Endothelial cell of umbilical vein (primary cell): ENCODE data around the gene RNU2-63P. TPM values are rescaled to one million over a fixed set of nuclear protein-coding genes. Genes with fewer than 3 reads are reported as not detected.
A peak's percentile ranks its signal among the peaks of the same experiment; 100 is the strongest.

Experiments used
- BruUV-seq: library from RNA; stranded (reverse); fragments of 400-500 nt; replicated peaks from 2 replicates; lab custom pipeline; 2021; lab: Mats Ljungman, UMichigan
- CTCF ChIA-PET: fragments of 300-600, 350-600 bp; sonication (Branson Sonifier 250); formaldehyde crosslinking; loops from one replicate; lab custom pipeline; 2021; ENCODE audit warnings: antibody characterized with exemption, inconsistent platforms; lab: Charles Lee
- POLR2A ChIA-PET: fragments of 300-600, 350-600 bp; sonication (Branson Sonifier 250); formaldehyde crosslinking; loops from one replicate; lab custom pipeline; 2021; ENCODE audit warnings: antibody characterized with exemption, inconsistent platforms; lab: Charles Lee
- DNase-seq: peaks from one replicate; pipeline ENCODE4 v3.0.0-alpha.2; 2011; ENCODE audit warnings: low read depth, low spot score
- FAIRE-seq: peaks from 2 replicates; lab custom pipeline; 2011; peaks lifted over from hg19 to GRCh38; lab: Jason Lieb, UNC
- H2AFZ ChIP-seq: 2 replicates; pipeline ENCODE4 v1.6.0; 2012; ENCODE audit warnings: low read depth, low read length, control low read depth, inconsistent platforms
- H3K27ac ChIP-seq: 2 replicates; pipeline ENCODE4 v1.5.1; 2011; ENCODE audit warnings: low read depth, mild to moderate bottlenecking, control low read depth, low read length, moderate library complexity; ENCODE audit not compliant: insufficient read depth
- H3K27me3 ChIP-seq, 2 experiments: 2 replicates each; pipeline versions ENCODE4 v1.6.0 to v1.6.1; 2011; ENCODE audit warnings: low read length in 2 of 2, mixed read lengths in 1 of 2; ENCODE audit not compliant: control insufficient read depth in 2 of 2, insufficient read depth in 2 of 2
- H3K36me3 ChIP-seq, 2 experiments: 2 replicates in 1 of 2; 3 replicates in 1 of 2; pipeline ENCODE4 v1.5.1; 2011; ENCODE audit warnings: low read length in 2 of 2, mild to moderate bottlenecking in 1 of 2, moderate library complexity in 1 of 2; ENCODE audit not compliant: control insufficient read depth in 2 of 2, insufficient read depth in 2 of 2; ENCODE audit errors: extremely low read depth in 1 of 2
- H3K4me1 ChIP-seq: 3 replicates; pipeline ENCODE4 v1.5.1; 2011; ENCODE audit warnings: mild to moderate bottlenecking, low read length; ENCODE audit not compliant: control insufficient read depth, insufficient read depth; ENCODE audit errors: extremely low read depth
- H3K4me2 ChIP-seq: 2 replicates; pipeline ENCODE4 v1.6.1; 2011; ENCODE audit warnings: low read length, control low read depth, mixed read lengths; ENCODE audit not compliant: insufficient read depth
- H3K4me3 ChIP-seq, 3 experiments: fragments of 200-600 bp in 1 of 3; sonication (generic), shearing (Covaris generic) in 1 of 3; replicated peaks in 1 of 3; 2 replicates each; pipeline ENCODE4 v1.5.1; 2011 to 2016; ENCODE audit warnings: control low read depth in 3 of 3, low read length in 3 of 3, mild to moderate bottlenecking in 2 of 3, inconsistent platforms in 1 of 3, low read depth in 1 of 3, moderate library complexity in 1 of 3; ENCODE audit not compliant: insufficient read depth in 1 of 3
- H3K79me2 ChIP-seq: 2 replicates; pipeline ENCODE4 v1.6.0; 2012; ENCODE audit warnings: low read length, inconsistent platforms; ENCODE audit not compliant: control insufficient read depth, insufficient read depth
- H3K9ac ChIP-seq: replicated peaks from 2 replicates; pipeline ENCODE3; 2011; ENCODE audit warnings: low read length, control low read depth; ENCODE audit not compliant: insufficient read depth; ENCODE audit errors: extremely low read depth
- H3K9me1 ChIP-seq: replicated peaks from 3 replicates; pipeline ENCODE4 v1.6.0; 2011; ENCODE audit warnings: mild to moderate bottlenecking, low read length; ENCODE audit not compliant: control insufficient read depth, insufficient read depth; ENCODE audit errors: extremely low read depth
- H3K9me3 ChIP-seq: replicated peaks from 2 replicates; pipeline ENCODE4 v1.5.1; 2012; ENCODE audit warnings: low read length, inconsistent platforms; ENCODE audit not compliant: control insufficient read depth, insufficient read depth
- H4K20me1 ChIP-seq: replicated peaks from 2 replicates; pipeline ENCODE3; 2011; ENCODE audit warnings: mild to moderate bottlenecking, low read length; ENCODE audit not compliant: control insufficient read depth, insufficient read depth; ENCODE audit errors: extremely low read depth
- EZH2 ChIP-seq: IDR thresholded peaks from 2 replicates; pipeline ENCODE4 v1.6.1; 2012; ENCODE audit warnings: borderline replicate concordance, low read depth, mild to moderate bottlenecking, moderate library complexity, low read length, inconsistent platforms; ENCODE audit not compliant: severe bottlenecking
- FOS ChIP-seq: IDR thresholded peaks from 2 replicates; pipeline ENCODE4 v1.6.1; 2011; ENCODE audit warnings: mild to moderate bottlenecking, low read length, moderate library complexity, borderline replicate concordance; ENCODE audit not compliant: insufficient read depth
- GATA2 ChIP-seq: IDR thresholded peaks from 2 replicates; pipeline ENCODE4 v1.7.0; 2011; ENCODE audit warnings: low read depth, mild to moderate bottlenecking, moderate library complexity, mixed read lengths, low read length; ENCODE audit not compliant: insufficient read length, insufficient read depth
- JUN ChIP-seq: IDR thresholded peaks from 2 replicates; pipeline ENCODE4 v1.6.1; 2011; ENCODE audit warnings: borderline replicate concordance, low read depth; ENCODE audit not compliant: insufficient read length, insufficient read depth
- MYC ChIP-seq: IDR thresholded peaks from one replicate; pipeline ENCODE4 v1.6.1; 2011; ENCODE audit warnings: mild to moderate bottlenecking, low read depth, low read length
- POLR2A ChIP-seq: IDR thresholded peaks from 2 replicates; pipeline ENCODE4 v1.6.1; 2012; ENCODE audit warnings: low read depth, mild to moderate bottlenecking, control low read depth, low read length
- POLR2AphosphoS5 ChIP-seq: IDR thresholded peaks from 2 replicates; pipeline ENCODE4 v1.6.1; 2012; ENCODE audit warnings: low read depth, mild to moderate bottlenecking, control low read depth, low read length, moderate library complexity; ENCODE audit not compliant: insufficient read depth
- dilution Hi-C: fragments of 300-500 bp; cut with MboI; formaldehyde crosslinking; loops from one replicate; pipeline ENCODE4 v1.15.0; 2019; ENCODE audit warnings: low sequenced_read_pairs; ENCODE audit not compliant: extremely low pct_ligation_motif_present
- intact Hi-C: fragments of 100-400 bp; cut with micrococcal nuclease; formaldehyde crosslinking; loops from one replicate; pipeline ENCODE4 v1.10.0; 2022
- polyA plus RNA-seq, 4 experiments: library from polyadenylated mRNA; depleted of rRNA in 3 of 4; stranded (reverse) in 3 of 4; unstranded in 1 of 4; fragments of >200 nt; gene quantifications; 2 replicates each; pipeline versions ENCODE4 v1.2.1 to v1.2.3, GENCODE V29; 2011 to 2012; ENCODE audit warnings: missing spikeins in 1 of 4
- total RNA-seq: library from RNA; stranded (reverse); gene quantifications from 2 replicates; pipeline ENCODE4 v1.2.3, GENCODE V29; 2021
- TF ChIP-seq, protein P1 (sequence below): IDR thresholded peaks from 2 replicates; pipeline ENCODE4 v1.6.1; 2011; ENCODE audit not compliant: insufficient read depth, insufficient read length
- TF ChIP-seq, protein P2 (sequence below), 2 donors: IDR thresholded peaks; 1 replicate in 1 of 2; 2 replicates in 1 of 2; pipeline ENCODE4 v1.5.1; 2011; ENCODE audit warnings: low read length in 2 of 2, mild to moderate bottlenecking in 2 of 2, moderate library complexity in 2 of 2, control low read depth in 1 of 2, inconsistent platforms in 1 of 2, low read depth in 1 of 2; ENCODE audit not compliant: insufficient read depth in 1 of 2; ENCODE audit errors: extremely low read depth in 1 of 2

The RNU2-63P gene
- total and polyA plus RNA-seq, 2 donors (not counting 3 experiments of a cell fraction or from before 2014, with no cell fraction given), result not detected

DNA sequence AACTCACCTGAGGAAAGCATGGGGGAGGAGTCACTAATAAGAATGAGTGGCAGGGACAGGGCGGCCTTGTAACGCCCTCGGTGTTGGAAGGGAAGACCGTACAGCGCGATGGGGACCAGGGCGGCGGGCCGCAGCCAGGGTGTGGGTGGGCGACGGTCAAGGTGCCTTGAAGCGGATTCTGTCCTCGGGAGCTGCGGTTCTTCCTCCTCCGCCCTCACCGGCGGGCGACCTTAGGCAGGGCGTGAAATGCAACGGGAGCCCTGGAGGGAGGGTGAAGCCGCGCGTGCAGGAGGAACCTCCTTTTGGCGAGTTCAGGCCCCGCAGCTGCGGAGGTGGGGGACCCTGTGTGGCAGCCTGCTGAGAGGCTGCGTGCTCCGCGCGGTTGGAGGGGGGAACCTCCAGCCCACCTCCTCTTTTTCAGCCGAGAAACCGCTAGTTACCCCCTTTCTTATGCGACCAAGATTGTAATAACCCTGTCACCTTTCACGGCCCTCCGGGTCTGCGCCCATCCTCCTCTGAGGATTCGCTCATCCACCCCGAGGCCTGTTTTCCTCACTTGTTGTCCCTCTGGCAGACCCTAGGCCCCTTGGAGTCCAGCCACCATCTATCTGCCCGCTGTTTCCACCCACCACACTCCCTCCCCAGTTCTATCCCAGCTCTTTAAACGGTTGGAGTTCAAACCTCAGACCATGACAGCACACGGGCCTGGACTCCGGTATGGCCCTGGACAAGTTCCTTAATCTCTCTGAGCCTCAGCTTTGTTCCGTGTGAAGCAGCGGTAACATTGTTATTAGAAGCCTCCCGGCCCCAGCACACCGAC is 823 bp upstream of the RNU2-63P start:
- dilution Hi-C loops (no loop called here), intact Hi-C loops (no loop called here)
- no peak for TF ChIP-seq JUN
- no peak for TF ChIP-seq POLR2A
- no peak for TF ChIP-seq FOS
- TF ChIP-seq EZH2, result no peak
- no peak for TF ChIP-seq MYC
- TF ChIP-seq POLR2AphosphoS5, result no peak
- TF ChIP-seq, protein P1, sequence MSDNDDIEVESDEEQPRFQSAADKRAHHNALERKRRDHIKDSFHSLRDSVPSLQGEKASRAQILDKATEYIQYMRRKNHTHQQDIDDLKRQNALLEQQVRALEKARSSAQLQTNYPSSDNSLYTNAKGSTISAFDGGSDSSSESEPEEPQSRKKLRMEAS, result no peak
- TF ChIP-seq GATA2, result no peak
- TF ChIP-seq, protein P2, sequence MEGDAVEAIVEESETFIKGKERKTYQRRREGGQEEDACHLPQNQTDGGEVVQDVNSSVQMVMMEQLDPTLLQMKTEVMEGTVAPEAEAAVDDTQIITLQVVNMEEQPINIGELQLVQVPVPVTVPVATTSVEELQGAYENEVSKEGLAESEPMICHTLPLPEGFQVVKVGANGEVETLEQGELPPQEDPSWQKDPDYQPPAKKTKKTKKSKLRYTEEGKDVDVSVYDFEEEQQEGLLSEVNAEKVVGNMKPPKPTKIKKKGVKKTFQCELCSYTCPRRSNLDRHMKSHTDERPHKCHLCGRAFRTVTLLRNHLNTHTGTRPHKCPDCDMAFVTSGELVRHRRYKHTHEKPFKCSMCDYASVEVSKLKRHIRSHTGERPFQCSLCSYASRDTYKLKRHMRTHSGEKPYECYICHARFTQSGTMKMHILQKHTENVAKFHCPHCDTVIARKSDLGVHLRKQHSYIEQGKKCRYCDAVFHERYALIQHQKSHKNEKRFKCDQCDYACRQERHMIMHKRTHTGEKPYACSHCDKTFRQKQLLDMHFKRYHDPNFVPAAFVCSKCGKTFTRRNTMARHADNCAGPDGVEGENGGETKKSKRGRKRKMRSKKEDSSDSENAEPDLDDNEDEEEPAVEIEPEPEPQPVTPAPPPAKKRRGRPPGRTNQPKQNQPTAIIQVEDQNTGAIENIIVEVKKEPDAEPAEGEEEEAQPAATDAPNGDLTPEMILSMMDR (IDR thresholded peaks at IDR 0.05; ENCODE audit: extremely low read depth in 1 of 2, insufficient read depth in 1 of 2, low read depth in 1 of 2, low read length in 2 of 2), result no peak
- Histone ChIP-seq H3K79me2 (no peaks in the 10 kb centered on the region), H3K4me1 (peaks cover 4% of the 10 kb centered on the region), H4K20me1 (no peaks in the 10 kb centered on the region), H3K27ac (no peak overlapping the region), H3K36me3 (no peaks in the 10 kb centered on the region), H3K4me2 (peak overlapping the region; percentile 55), H3K9me1 (no peaks in the 10 kb centered on the region), H3K27me3 (no peaks in the 10 kb centered on the region), H3K9me3 (no peaks in the 10 kb centered on the region), H2AFZ (peak overlapping the region; percentile 81), H3K9ac (peak overlapping the region; percentile 99), H3K4me3 (peak overlapping the region; percentile 4 to 69 (median 46))
- CTCF ChIA-PET, result interaction anchor here (2.4 to 2.7 kb wide), 2 partner anchors 15 to 142 kb away, joined by 5 to 9 read pairs; no protein-coding TSS in a partner anchor
- FAIRE-seq, result peak; percentile 35
- BruUV-seq, result no TSS peak
- POLR2A ChIA-PET, result interaction anchor here (1.7 kb wide), 1 partner anchor 23 kb away, joined by 5 read pairs; no protein-coding TSS in a partner anchor
- DNase-seq, result no peak
